NCI-H2196 treated with DMSO at 0.1 percent for 48 hours (cell line): Measurements from ENCODE around the gene YY1.
"Not testable (repeated sequence)": the region's sequence is repeated elsewhere in the genome, so short reads cannot be mapped to it uniquely, and the experiment has no call there.

Experiments used
- DNase-seq: peaks from one replicate; lab custom pipeline; 2025; ENCODE audit not compliant: unreplicated experiment; lab: John Stamatoyannopoulos, UW

Gene YY1

DNA sequence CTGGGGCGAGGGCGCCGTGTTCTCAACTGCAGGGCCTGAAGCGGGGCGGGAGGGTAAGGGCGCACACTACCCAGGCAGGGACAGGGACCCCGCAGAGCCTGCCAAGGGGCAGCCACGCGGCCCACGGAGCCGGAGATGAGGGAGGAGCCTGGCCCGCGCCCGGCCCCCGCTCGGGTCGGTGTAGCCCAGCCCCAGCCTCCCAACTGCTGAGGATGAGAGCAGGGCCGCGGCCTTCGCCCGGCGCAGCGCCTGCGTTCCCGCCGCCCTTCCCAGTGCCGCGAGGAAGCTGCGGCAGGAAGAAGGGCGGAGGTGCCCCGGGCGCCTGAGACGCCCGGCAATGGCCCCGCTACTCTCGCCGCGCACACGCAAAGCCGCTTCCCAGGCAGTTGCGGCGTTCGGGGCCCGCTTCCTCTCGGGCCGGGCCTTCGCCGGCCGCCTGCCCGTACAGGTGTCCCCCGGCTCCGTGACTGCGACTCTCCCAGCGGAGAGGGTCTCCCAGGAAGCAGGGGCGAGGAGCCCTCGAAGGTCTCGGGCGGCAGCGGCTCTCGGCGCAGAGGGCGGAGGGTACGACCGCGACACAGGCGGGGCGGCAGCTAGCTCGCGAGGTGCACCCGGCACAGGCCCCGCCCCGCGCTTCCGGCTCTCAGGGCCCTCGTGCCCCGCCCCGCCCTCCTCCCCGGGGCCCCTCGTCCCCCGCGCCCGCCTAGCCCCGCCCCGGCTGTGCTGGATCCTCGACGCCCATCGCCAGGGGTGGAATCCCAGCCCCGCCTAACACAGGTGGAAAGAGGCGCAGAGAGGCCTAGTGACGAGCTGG is 24.8 kb upstream of the YY1 start:
- peak; percentile 75 for DNase-seq

DNA sequence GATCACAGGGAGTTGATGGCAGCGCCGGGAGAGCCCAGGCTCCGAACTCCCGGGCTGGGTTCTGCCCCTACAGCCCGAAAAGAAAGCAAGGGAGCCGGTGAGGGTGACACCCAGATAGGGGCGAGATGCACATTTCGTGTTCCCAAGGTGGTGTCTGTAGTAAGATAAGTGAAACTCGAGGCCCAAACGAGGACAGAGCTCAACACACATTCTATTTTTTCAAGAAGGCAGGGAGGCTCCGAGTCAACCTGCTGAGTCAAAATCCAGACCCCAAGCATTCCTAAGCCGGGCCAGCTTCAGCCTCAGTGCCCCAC is 24.2 kb upstream of the YY1 start:
- DNase-seq = no peak

DNA sequence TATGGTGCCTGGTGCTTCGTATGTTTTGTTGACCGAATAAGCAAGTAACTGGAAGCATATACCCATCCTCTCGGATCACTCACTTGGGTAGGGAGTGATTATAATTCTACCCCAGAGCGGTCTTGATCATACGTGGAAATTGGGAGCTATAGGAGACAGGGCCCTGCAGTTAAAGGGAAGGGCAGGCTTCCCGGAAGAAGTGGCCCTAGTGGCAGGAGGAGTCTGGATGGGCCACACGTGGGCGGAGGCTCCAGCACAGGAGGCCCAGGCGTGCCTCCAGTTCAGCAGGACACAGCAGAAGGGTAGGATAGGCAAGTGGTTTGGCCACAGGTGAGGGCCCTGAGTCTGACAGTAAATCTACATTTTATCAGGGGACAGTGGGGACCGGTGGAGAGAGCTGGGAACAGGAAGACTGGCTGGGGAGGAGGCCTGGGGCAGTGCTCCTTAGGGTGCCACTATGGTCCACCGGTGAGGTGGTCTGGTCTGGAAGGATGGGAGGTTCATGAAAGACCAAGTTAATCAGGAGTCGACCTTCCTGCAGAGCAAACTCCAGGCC is 23.5 kb upstream of the YY1 start:
- DNase-seq = no peak

DNA sequence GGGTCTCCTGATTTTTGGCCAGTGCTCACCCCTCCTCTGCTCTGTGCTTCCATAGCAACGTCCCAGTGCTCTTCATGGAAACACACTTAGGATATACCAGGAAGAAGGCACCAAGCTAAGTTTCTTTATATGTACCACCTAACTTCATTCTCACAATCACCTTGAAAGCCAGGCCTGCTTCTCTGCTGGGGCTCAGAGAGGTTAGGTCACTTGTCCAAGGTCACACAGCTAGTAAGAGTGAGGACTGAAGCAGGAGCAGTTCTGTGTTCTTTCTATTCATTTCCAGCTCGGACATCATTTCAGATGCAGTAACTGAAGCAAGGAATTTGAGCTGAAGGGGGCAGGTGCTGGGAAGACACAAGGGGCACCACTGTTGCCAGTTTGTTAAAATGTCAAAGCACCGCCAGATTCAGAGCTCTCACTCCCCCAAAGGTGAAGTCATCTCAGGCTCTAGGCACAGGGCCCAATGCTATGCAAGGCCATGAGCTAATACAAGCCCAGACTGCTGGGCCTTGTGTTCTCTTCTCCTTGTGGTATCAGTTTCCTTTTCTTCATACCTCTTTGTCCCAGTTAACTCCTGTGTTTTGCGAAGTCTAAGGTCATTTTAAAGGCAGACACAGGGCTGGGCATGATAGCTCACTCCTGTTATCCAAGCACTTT is 19.7 kb upstream of the YY1 start:
- no peak for DNase-seq

DNA sequence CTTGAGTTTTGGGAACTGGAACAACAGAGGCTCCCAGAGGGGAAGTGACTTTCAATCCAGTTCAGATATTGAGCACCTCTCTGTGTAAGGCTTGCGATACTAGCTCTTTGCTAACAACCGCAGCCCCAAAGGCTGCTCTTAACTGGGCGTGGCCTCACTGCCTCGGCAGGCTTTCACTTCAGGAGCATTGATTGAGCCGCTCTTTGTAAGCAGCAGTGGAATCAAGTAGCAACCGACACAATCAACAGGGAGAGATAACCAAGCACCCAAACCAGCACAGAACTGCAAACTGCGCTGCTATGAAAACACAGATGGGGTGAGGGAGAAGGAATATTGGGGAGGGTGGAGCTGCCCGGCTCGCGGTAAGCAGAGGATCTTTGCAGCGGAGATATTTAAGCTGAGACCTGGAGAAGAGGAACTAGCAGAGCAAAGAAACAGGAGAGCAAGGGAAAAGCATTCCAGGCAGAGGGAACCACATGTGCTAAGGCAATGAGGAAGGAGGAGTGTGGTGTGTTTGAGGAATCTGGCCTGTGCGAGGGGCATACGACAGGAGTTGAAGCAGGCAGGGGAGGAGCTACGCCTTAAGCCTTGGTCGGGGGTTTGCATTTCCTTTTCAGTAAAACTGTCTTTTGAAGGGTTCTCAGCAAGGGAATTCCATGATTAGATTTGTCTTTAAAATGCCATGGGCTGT is 17.3 kb upstream of the YY1 start:
- no peak for DNase-seq

DNA sequence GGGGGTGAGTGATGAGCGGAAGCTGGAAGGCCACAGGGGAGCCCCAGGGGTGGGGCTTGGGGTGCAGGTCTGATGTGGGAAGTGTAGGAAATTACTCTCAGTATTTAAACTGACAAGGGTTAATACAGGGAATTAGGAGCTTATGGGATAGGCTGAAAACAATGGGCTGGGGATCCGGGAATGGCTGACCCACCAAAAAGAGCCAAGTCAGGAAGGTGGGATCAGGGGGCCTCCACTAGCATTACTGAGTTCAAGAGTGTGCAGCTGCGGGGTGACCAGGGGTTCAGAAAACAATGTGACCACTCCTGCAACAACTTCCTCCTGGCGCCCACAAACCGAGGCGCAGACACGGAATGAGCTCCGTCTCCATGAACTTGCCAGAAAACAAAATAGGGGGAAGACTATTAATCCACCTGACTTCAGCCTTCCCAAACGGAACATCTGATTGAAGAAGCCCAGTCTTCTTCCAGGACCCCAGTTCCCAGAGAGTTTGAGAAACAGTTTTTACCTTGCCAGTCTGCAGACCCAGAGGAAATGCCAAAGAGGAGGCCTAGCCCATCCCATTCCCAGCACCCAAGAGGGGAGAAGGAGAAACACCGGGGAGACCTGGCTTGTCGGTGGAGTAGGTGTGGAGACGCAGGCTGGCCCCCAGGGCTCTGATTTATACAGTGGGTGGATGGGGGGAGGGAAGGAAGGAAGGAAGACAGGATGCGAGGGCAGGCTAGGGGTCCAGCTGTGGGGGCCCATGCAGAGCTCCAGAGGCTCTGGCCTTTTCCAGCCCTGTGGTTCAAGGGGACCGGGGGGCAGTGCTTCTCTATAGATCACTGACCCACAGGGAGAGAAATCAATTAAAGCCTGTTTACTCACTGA is 16.5 kb upstream of the YY1 start:
- DNase-seq = no peak

DNA sequence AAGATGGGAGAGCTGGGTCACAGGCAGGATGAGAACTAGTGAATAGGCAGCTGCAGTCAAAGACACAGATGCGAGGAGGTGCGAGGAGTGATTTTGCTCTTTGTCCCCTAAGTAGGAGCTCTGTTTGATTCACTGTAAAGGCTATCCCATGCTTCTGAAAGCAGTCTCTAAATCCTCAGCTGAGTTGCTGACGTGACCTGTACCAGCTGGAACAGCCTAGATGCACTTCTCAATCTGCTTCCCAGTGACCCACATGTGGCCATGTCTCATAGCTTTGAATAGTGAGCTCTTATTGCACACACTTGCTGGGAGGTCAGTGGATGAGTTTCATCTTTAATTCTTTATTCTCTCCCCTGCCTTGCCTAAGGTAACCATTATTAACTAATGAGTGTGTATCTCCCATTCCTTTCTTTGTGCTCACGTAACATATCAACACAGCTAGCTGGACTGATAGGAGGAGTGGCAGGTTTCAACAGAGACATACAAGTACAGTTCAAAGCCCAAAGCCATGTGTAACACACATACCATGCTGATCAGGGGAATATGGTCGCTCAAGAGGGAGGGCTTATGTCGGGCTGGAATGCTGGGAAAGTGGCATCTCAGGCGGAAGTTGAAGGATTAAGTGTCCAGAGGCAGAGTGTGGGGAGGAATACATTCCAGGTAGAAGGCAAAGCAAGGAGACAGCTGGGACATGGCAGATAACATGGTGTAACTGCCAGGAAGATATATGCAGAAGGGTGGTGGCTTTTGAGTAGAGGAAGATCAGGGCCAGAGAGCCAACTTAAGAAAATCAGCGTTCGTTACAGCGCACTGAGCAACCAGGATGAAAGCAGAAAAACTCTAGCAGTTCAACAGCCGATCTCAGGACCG is 15.4 kb upstream of the YY1 start:
- DNase-seq = no peak

DNA sequence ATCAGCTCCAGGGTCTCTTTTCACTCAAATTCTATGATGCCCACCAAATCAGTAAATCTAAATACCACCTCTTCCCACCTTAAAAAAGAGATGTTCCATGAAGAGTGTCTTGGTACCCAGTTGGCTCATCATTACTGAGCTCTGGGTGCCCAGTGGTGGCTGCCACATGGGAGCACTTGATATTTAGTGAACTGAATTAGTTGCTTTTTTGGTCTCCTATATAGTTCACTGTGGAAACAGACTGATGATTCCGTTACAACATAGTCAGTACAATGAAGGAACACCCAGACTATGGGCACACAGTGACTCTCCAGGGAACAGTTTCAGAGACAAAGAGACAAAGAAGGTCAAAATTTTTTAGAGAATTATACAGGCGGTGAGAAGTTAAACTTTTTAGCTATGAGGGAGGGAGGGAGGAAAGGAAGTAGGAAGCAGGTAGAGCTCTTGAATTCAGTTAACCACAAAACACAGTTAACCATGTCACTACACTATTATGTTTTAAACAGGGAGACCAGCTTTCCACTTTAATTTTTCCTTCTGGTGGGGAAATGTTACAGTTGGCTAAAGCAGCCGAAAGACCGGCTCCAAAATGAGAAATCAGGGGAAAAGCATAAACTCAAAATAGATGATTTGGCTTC is 14.6 kb upstream of the YY1 start:
- no peak for DNase-seq

DNA sequence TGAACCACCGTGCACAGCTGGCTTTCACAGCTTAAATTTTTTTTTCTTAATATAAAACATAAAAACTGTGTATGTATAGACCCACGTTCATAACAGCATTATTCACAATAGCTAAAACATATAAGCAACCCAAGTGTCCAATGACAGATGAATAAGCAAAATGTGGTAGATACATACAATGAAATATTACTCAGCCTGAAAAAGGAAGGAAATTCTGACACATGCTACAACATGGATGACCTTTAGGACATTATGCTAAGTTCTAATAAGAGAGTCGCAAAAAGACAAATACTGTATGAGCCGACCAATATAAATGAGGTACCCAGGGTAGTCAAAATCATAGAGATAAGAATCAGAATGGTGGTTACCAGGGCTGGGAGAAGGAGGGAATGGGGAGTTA is 13.8 kb upstream of the YY1 start:
- DNase-seq = no peak

DNA sequence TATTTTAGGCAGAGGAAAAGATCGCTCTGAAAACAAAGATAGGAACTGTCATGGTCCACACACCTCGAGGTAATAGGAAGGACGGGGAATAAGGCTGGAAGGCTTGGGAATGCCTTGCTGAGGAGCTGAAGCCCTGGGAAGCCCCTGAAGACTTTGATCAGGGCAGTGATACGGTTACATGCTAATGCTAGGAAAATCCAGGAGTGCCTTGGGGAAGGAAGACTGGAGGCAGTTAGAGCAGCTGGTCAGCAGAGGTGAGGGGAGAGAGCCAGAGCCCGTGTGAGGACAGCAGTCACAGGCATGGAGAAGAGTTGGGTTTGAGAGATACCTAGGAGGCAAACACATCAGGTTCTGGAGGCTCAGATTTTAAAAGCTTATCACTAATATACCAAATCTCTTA is 8.6 kb upstream of the YY1 start:
- no peak for DNase-seq

DNA sequence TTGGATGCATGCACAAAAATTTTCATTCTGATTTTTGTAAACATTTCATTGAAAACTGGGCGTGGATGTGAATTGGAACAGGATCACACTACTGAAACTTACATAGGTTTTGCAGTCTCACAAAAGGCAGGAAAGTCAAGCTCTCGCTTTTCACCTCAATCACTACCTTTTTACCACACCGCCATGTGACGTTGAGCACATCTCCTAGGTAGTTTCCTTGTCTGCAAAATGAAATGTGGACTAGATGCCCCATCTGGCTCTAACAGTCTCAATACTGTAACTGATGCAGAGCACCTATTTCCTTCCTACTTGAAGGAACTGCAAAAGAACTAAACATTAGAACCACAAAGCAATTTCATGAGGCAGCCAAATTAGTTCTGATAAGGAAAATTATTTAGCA is 4.4 kb upstream of the YY1 start:
- DNase-seq = no peak

DNA sequence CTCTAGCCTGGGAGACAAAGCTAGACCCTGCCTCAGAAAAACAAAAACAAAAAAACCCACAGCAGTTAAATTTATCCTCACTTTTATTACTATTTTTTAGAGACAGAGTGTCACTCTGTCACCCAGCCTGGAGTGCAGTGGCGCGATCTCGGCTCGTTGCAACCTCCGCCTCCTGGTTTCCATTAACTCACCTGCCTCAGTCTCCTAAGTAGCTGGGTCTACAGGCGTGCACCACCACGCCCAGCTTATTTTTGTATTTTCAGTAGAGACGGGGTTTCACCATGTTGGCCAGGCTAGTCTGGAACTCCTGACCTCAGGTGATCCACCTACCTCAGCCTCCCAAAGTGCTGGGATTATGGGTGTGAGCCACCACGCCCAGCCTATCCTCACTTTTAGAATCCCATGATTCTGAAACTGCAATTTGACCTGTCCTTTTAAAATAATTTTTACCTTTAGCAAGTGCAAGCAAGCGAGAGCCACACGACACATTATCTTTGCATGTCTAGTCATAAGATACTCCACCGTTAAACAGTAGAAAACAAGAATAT is 2.6 kb upstream of the YY1 start:
- not testable (repeated sequence) for DNase-seq

DNA sequence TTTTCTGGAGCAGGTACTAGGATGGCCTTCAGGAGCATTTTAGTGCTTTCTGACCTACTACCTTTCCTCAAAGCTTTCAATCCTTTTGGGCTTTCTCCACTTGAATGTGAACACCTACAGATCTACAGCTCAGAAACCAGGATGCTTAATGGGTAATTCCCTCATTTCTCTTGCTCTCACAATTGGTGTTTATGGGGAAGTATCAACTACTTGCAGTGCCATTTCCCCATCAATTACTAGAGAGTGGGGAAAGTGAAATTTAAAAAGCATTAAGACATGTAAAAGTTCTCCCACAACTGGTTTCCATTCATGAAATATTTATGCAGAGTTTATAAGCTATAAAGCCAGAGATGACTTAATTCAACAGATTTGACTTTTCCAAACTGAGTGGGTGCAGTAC is 2.1 kb upstream of the YY1 start:
- no peak for DNase-seq

DNA sequence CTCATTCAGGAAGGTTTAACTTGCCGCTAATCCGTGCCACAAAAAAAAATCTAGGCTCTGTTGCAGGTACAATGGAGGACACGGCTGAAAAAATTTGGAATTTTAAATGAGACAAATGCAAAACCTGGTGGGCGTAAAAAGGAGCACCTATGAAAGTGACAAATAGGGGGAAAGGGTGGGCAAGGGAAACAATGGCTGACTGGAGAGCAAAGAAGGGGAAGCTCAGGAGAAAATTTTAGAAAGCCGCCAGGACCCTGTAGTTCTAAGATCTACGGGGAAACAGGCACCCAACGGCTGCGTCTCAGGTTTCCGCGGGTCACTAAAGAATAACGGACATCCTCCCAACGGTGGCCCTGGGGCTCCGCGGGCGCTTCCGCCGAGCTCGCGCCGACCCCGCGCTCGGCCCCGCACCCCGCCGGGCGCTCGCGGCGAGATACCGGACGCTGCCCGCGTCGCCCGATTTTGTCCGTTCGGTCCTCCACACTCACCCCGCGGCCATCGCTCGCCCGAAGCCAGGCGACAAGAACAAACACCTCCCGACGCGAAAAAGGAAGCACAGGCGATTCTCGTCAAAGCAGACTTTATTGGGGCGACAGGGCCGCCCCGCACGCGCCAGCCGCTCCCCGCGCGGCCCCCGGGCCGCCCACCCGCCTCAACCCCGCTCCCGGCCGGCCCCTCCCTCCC is 1.1 kb upstream of the YY1 start:
- no peak for DNase-seq

DNA sequence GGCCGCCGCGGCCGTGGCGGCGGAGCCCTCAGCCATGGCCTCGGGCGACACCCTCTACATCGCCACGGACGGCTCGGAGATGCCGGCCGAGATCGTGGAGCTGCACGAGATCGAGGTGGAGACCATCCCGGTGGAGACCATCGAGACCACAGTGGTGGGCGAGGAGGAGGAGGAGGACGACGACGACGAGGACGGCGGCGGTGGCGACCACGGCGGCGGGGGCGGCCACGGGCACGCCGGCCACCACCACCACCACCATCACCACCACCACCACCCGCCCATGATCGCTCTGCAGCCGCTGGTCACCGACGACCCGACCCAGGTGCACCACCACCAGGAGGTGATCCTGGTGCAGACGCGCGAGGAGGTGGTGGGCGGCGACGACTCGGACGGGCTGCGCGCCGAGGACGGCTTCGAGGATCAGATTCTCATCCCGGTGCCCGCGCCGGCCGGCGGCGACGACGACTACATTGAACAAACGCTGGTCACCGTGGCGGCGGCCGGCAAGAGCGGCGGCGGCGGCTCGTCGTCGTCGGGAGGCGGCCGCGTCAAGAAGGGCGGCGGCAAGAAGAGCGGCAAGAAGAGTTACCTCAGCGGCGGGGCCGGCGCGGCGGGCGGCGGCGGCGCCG is 381 bp downstream of the YY1 start:
- DNase-seq = no peak

DNA sequence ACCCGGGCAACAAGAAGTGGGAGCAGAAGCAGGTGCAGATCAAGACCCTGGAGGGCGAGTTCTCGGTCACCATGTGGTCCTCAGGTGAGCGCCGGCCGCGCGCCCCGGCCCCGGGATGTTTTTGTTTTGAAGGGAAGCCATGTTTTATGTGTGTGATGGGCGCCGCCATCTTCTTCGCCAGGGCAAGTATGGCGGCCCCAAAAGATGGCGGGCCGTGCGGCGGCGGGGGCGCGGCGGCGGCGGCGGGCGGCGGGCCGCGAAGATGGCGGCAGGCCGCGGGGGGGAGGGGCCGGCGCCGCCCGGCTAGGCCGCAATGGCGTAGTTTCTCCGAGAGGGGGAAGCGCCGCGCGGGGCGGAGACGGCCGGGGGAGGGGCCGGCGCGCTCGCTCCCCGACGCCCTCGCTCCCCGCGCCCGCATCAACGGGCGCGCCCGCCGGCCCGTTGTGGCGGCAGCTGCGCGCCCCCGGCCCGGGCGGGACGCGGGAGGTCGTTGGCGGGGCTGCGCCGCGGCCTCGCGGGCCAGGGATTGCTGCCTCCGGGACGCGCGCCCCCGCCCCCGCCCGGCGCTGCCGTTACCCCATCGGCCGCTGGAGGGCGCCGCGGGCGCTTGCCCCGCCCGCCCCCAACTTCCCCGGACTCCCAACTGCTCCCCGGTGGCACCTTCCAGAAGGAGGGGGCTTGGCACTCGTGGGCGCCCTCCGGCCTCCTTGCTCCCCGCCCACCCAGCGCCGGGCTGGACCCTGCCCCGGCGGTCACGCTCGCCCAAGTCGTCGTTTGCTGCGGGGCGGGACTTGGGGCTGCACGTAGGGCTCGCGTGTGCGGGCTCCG is 1.1 kb downstream of the YY1 start:
- peak; percentile 40 for DNase-seq

DNA sequence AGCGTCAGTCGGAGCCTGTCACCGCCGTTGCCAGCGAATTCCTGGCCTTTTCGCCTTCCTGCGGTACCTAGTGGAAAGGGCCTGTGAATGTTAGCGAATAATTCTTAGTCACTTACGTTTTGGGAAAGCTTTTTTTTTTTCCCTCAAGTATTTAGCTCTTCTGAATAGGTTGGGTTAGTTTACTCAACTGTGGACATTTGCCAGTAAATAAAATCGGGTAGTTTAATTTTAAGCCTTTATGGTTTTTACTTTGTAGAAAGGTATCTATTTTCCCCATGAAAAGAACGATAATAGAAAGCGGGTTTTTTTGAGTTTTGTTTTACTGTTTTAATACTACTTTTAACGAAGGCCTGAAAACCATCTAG is 1.7 kb downstream of the YY1 start:
- DNase-seq = no peak

DNA sequence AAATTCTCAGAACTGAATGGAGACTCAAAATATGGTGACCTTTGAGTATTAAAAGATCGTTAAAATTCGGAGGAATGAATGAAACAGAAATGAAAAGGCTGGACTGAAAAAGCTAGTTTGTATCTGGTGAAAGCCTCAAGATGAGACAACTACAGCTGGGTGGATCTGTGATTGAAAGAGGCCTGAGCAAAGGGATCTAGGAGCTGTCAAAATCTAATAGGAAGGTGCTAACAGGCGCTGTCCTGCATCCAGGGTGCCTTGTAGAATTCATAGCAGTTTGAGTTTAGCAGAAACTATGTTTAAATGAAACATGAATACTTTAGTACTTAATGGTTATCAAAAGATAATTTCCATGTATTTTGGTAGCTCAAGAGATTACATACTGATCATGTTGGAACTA is 2.3 kb downstream of the YY1 start:
- DNase-seq = no peak
